HCT116 (cell line): ENCODE results near the gene MADD. TPM values are rescaled to one million over a fixed set of nuclear protein-coding genes. Genes with fewer than 3 reads are reported as not detected.
A peak's percentile ranks its signal among the peaks of the same experiment; 100 is the strongest.

Source experiments
- ATAC-seq: fragments of 200-7000 bp; cut with Tn5 transposase; 2 replicates; pipeline ENCODE4 v1.9.1; 2020; ENCODE audit warnings: mild to moderate bottlenecking, moderate library complexity
- BruUV-seq: library from RNA; stranded (reverse); fragments of 400-500 nt; replicated peaks from 2 replicates; lab custom pipeline; 2021; lab: Mats Ljungman, UMichigan
- CTCF ChIA-PET: fragments of 300-600 bp; sonication (Branson Sonifier 250); formaldehyde crosslinking; loops from one replicate; lab custom pipeline; 2021; ENCODE audit warnings: antibody characterized with exemption; lab: Charles Lee
- POLR2A ChIA-PET: fragments of 300-600, 350-600 bp; sonication (Branson Sonifier 250); formaldehyde crosslinking; loops from one replicate; lab custom pipeline; 2021; ENCODE audit warnings: antibody characterized with exemption; lab: Charles Lee
- RAD21 ChIA-PET, 2 experiments: fragments of 300-600 bp; sonication (Branson Sonifier 250); formaldehyde crosslinking; loops; one replicate each; lab custom pipeline; 2023; ENCODE audit warnings: low total read pairs in 2 of 2; ENCODE audit not compliant: uncharacterized antibody in 2 of 2, unreplicated experiment in 2 of 2, low non-redundant PET in 1 of 2; lab: Charles Lee
- DNase-seq: peaks from one replicate; pipeline ENCODE4 v3.0.0-alpha.2; 2010; ENCODE audit warnings: low read depth, low spot score
- H2AFZ ChIP-seq: fragments of 200-600 bp; shearing (Covaris generic), sonication (generic); 2 replicates; pipeline ENCODE4 v1.6.1; 2017; ENCODE audit warnings: low read depth, mixed run types, mixed read lengths, antibody characterized with exemption, low read length; ENCODE audit not compliant: poor library complexity, severe bottlenecking
- H3K27ac ChIP-seq: 2 replicates; pipeline ENCODE4 v1.5.1; 2012; ENCODE audit warnings: low read depth, low read length
- H3K27me3 ChIP-seq: fragments of 200-600 bp; sonication (generic); 2 replicates; pipeline ENCODE4 v1.6.1; 2016; ENCODE audit warnings: mixed run types, low read length, mixed read lengths; ENCODE audit not compliant: insufficient read depth
- H3K36me3 ChIP-seq, 2 experiments: fragments of 200-500 bp in 1 of 2; fragments of 200-600 bp in 1 of 2; sonication (Bioruptor generic) in 1 of 2; sonication (generic) in 1 of 2; 2 replicates each; pipeline versions ENCODE4 v1.5.1 to v1.6.1; 2014 to 2016; ENCODE audit warnings: low read length in 2 of 2, inconsistent platforms in 1 of 2, mixed read lengths in 1 of 2, mixed run types in 1 of 2; ENCODE audit not compliant: insufficient read depth in 2 of 2, control insufficient read depth in 1 of 2
- H3K4me1 ChIP-seq, 2 experiments: fragments of 200-600 bp in 1 of 2; sonication (generic) in 1 of 2; 2 replicates each; pipeline versions ENCODE4 v1.5.1 to v1.6.1; 2012 to 2017; ENCODE audit warnings: low read length in 2 of 2, inconsistent platforms in 1 of 2, mild to moderate bottlenecking in 1 of 2, mixed read lengths in 1 of 2, mixed run types in 1 of 2, moderate library complexity in 1 of 2; ENCODE audit not compliant: insufficient read depth in 2 of 2, control insufficient read depth in 1 of 2
- H3K4me2 ChIP-seq: fragments of 200-600 bp; sonication (generic); 2 replicates; pipeline ENCODE4 v1.6.1; 2017; ENCODE audit warnings: mixed run types, low read length, mixed read lengths
- H3K4me3 ChIP-seq, 2 experiments: fragments of 200-600 bp in 1 of 2; sonication (generic) in 1 of 2; replicated peaks in 1 of 2; 2 replicates each; pipeline ENCODE4 v1.5.1; 2011 to 2016; ENCODE audit warnings: low read length in 2 of 2, control low read depth in 1 of 2, low read depth in 1 of 2, mild to moderate bottlenecking in 1 of 2, mixed read lengths in 1 of 2, mixed run types in 1 of 2
- H3K79me2 ChIP-seq: fragments of 200-600 bp; sonication (generic); 2 replicates; pipeline ENCODE4 v1.6.1; 2017; ENCODE audit warnings: mild to moderate bottlenecking, mixed run types, low read length, moderate library complexity, mixed read lengths; ENCODE audit not compliant: insufficient read depth
- H3K9ac ChIP-seq: fragments of 200-600 bp; sonication (generic); 2 replicates; pipeline ENCODE4 v1.6.1; 2016; ENCODE audit warnings: low read length, mixed read lengths
- H3K9me2 ChIP-seq: fragments of 200-600 bp; sonication (generic), shearing (Covaris generic); 2 replicates; pipeline ENCODE4 v1.6.1; 2017; ENCODE audit warnings: mixed run types, mild to moderate bottlenecking, moderate library complexity; ENCODE audit not compliant: insufficient read depth
- H3K9me3 ChIP-seq, 2 experiments: fragments of 200-500 bp in 1 of 2; fragments of 200-600 bp in 1 of 2; sonication (Bioruptor generic) in 1 of 2; sonication (generic) in 1 of 2; 2 replicates each; pipeline ENCODE4 v1.6.1; 2014 to 2017; ENCODE audit warnings: low read length in 2 of 2, mixed read lengths in 2 of 2, inconsistent platforms in 1 of 2, low read depth in 1 of 2, mild to moderate bottlenecking in 1 of 2, mixed run types in 1 of 2, moderate library complexity in 1 of 2; ENCODE audit not compliant: control insufficient read depth in 1 of 2, insufficient read depth in 1 of 2
- H4K20me1 ChIP-seq: fragments of 200-600 bp; sonication (generic), shearing (Covaris generic); 2 replicates; pipeline ENCODE4 v1.6.1; 2017; ENCODE audit warnings: mixed run types, mild to moderate bottlenecking, moderate library complexity; ENCODE audit not compliant: insufficient read depth
- ATF3 ChIP-seq: IDR thresholded peaks from 2 replicates; pipeline ENCODE4 v1.6.1; 2012
- CEBPB ChIP-seq: IDR thresholded peaks from 2 replicates; pipeline ENCODE4 v1.6.1; 2012; ENCODE audit warnings: low read depth
- EGR1 ChIP-seq: IDR thresholded peaks from 2 replicates; pipeline ENCODE4 v1.6.1; 2012; ENCODE audit warnings: low read depth
- ELF1 ChIP-seq: IDR thresholded peaks from 2 replicates; pipeline ENCODE4 v1.6.1; 2012; ENCODE audit warnings: low read depth, borderline replicate concordance
- EZH2 ChIP-seq: fragments of 200-600 bp; sonication (generic); IDR thresholded peaks from 2 replicates; pipeline ENCODE4 v1.6.1; 2017; ENCODE audit warnings: antibody characterized with exemption, mixed run types
- FOSL1 ChIP-seq: IDR thresholded peaks from 2 replicates; pipeline ENCODE4 v1.6.1; 2012; ENCODE audit warnings: low read depth
- MAX ChIP-seq: IDR thresholded peaks from 2 replicates; pipeline ENCODE4 v1.6.1; 2012
- POLR2A ChIP-seq: IDR thresholded peaks from 2 replicates; pipeline ENCODE4 v1.7.0; 2011; ENCODE audit warnings: borderline replicate concordance; ENCODE audit not compliant: insufficient read depth, insufficient read length; ENCODE audit errors: extremely low read depth
- RAD21 ChIP-seq: IDR thresholded peaks from 2 replicates; pipeline ENCODE4 v1.6.1; 2012; ENCODE audit warnings: low read depth, mild to moderate bottlenecking
- SIN3A ChIP-seq: IDR thresholded peaks from 2 replicates; pipeline ENCODE4 v1.6.1; 2012; ENCODE audit warnings: low read depth
- SP1 ChIP-seq: IDR thresholded peaks from 2 replicates; pipeline ENCODE4 v1.6.1; 2012; ENCODE audit warnings: low read depth
- TCF7L2 ChIP-seq: IDR thresholded peaks from 2 replicates; pipeline ENCODE4 v1.7.0; 2011; ENCODE audit warnings: borderline replicate concordance, inconsistent platforms; ENCODE audit not compliant: insufficient read depth, insufficient read length; ENCODE audit errors: extremely low read depth
- YY1 ChIP-seq: IDR thresholded peaks from 2 replicates; pipeline ENCODE4 v1.6.1; 2011; ENCODE audit warnings: low read length, low read depth, moderate library complexity, mild to moderate bottlenecking; ENCODE audit not compliant: insufficient replicate concordance; ENCODE audit errors: extremely low read depth
- ZBTB33 ChIP-seq: IDR thresholded peaks from 2 replicates; pipeline ENCODE4 v1.6.1; 2011; ENCODE audit warnings: mild to moderate bottlenecking, low read length, moderate library complexity; ENCODE audit not compliant: insufficient replicate concordance; ENCODE audit errors: extremely low read depth
- ZFX ChIP-seq: fragments of 450-650 bp; IDR thresholded peaks from 2 replicates; pipeline ENCODE4 v1.6.1; 2017
- ZNF274 ChIP-seq: fragments of 200-500 bp; sonication (Bioruptor generic); IDR thresholded peaks from 2 replicates; pipeline ENCODE4 v1.6.1; 2014; ENCODE audit warnings: mild to moderate bottlenecking, low read depth, low read length, inconsistent platforms
- intact Hi-C: fragments of 100-400 bp; cut with micrococcal nuclease; formaldehyde crosslinking; loops from 2 replicates; pipeline ENCODE4 v1.10.0; 2022
- total RNA-seq: library from RNA; stranded (reverse); gene quantifications from one replicate; pipeline ENCODE4 v1.2.1, GENCODE V29; 2021; ENCODE audit not compliant: unreplicated experiment

Gene MADD
- total RNA-seq, 1 experiment from 2014 or later = 37.1 TPM

- H3K4me3 ChIP-seq = no peak overlapping the region
- DNase-seq (no peak), ATAC-seq (peak; percentile 17; the same call in 1 of the 2 replicates)
- H3K9me2 ChIP-seq = no peaks in the 10 kb centered on the region
- H3K4me2 ChIP-seq = peak overlapping the region; percentile 29
- BruUV-seq = no TSS peak
- TF ChIP-seq ZNF274 = no peak
- TF ChIP-seq ATF3 = no peak
- TF ChIP-seq EGR1 = no peak
- TF ChIP-seq POLR2A = no peak
- peak; percentile 15; the same call in 1 of the 2 replicates for TF ChIP-seq CEBPB
- no peak for TF ChIP-seq MAX
- peak; percentile 71 for TF ChIP-seq TCF7L2
- H3K27me3 ChIP-seq = no peaks in the 10 kb centered on the region
- H3K79me2 ChIP-seq = peaks cover 43% of the 10 kb centered on the region
- ChIA-PET RAD21 (no interaction called here), CTCF (no interaction called here), POLR2A (interaction anchor here (1.1 kb wide), 1 partner anchor 28 kb away, joined by 3 read pairs; the partner anchor contains the start of gene ACP2)
- peaks cover 4 to 10% of the 10 kb centered on the region in 2 experiments; a peak in 2 of 4 replicates for H3K36me3 ChIP-seq
- H3K27ac ChIP-seq = no peak overlapping the region
- 0 out of 2 replicates have a peak overlapping the region, but pooled peaks have one; percentile 8 for H3K9ac ChIP-seq
- H4K20me1 ChIP-seq = no peaks in the 10 kb centered on the region
- peaks cover 7 to 29% of the 10 kb centered on the region in 2 experiments for H3K4me1 ChIP-seq
- intact Hi-C loops = no loop called here
- no peaks in the 10 kb centered on the region for H3K9me3 ChIP-seq
- H2AFZ ChIP-seq = no peak overlapping the region
Measured at GRCh38 chr11:47220401-47220821, 49.5 kb upstream of the MADD start.

- Histone ChIP-seq H3K4me2 (no peak overlapping the region), H3K9me2 (no peaks in the 10 kb centered on the region), H3K36me3 (peaks cover 9 to 16% of the 10 kb centered on the region in 2 experiments; a peak in 2 of 4 replicates), H3K9me3 (no peaks in the 10 kb centered on the region), H3K4me3 (no peak overlapping the region), H3K27ac (no peak overlapping the region), H3K79me2 (peaks cover 24% of the 10 kb centered on the region), H3K27me3 (no peaks in the 10 kb centered on the region), H4K20me1 (no peaks in the 10 kb centered on the region), H2AFZ (no peak overlapping the region), H3K9ac (no peak overlapping the region), H3K4me1 (peaks cover 0 to 13% of the 10 kb centered on the region in 2 experiments; a peak in 2 of 4 replicates)
- DNase-seq = no peak
- ChIA-PET POLR2A (interaction anchor here (0.6 kb wide), 1 partner anchor 24 kb away, joined by 3 read pairs; no protein-coding TSS in a partner anchor), RAD21 (no interaction called here), CTCF (interaction anchor here (0.6 kb wide), 1 partner anchor 232 kb away, joined by 4 read pairs; no protein-coding TSS in a partner anchor)
- intact Hi-C loops = no loop called here
- no peak for ATAC-seq
- BruUV-seq = no TSS peak
- TF ChIP-seq POLR2A = no peak
- no peak for TF ChIP-seq SIN3A
- no peak for TF ChIP-seq EZH2
- no peak for TF ChIP-seq FOSL1
- TF ChIP-seq ELF1 = no peak
- TF ChIP-seq CEBPB = no peak
- TF ChIP-seq ATF3 = no peak
- TF ChIP-seq ZFX = no peak
- TF ChIP-seq TCF7L2 = no peak
- no peak for TF ChIP-seq RAD21
- TF ChIP-seq ZBTB33 = no peak
- TF ChIP-seq MAX = no peak
- no peak for TF ChIP-seq SP1
- no peak for TF ChIP-seq YY1
Measured at GRCh38 chr11:47222696-47223095, 47.2 kb upstream of the MADD start.
